ENCODE measurements around the gene SNAP23.
A peak's percentile ranks its signal among the peaks of the same experiment; 100 is the strongest.

The SNAP23 gene

GRCh38 chr15:42465520-42466259 is 29.7 kb upstream of the SNAP23 start:
- peaks cover 4 to 10% of the 10 kb centered on the region in 2 donors for H3K36me3 ChIP-seq (ENCODE audit: control insufficient read depth in 1 of 2, insufficient read depth in 2 of 2, low read length in 2 of 2)
- no peaks in the 10 kb centered on the region for H3K4me1 ChIP-seq (ENCODE audit: control insufficient read depth in 1 of 2, insufficient read depth in 2 of 2, low read length in 2 of 2)
- H3K9me3 ChIP-seq (ENCODE audit: control insufficient read depth in 1 of 2, low read length in 2 of 2): no peaks in the 10 kb centered on the region
- H3K27ac ChIP-seq (ENCODE audit: low read length): no peak overlapping the region
- H3K27me3 ChIP-seq (ENCODE audit: low read depth, low read length): no peaks in the 10 kb centered on the region
- H3K4me3 ChIP-seq (ENCODE audit: low read depth in 1 of 2, low read length in 2 of 2): no peak overlapping the region

- H3K4me3 ChIP-seq (ENCODE audit: low read depth in 1 of 2, low read length in 2 of 2): no peak overlapping the region
- H3K27ac ChIP-seq (ENCODE audit: low read length): no peak overlapping the region
- peaks cover 0 to 4% of the 10 kb centered on the region in 2 donors for H3K36me3 ChIP-seq (ENCODE audit: control insufficient read depth in 1 of 2, insufficient read depth in 2 of 2, low read length in 2 of 2)
- no peaks in the 10 kb centered on the region for H3K9me3 ChIP-seq (ENCODE audit: control insufficient read depth in 1 of 2, low read length in 2 of 2)
- H3K4me1 ChIP-seq (ENCODE audit: control insufficient read depth in 1 of 2, insufficient read depth in 2 of 2, low read length in 2 of 2): no peaks in the 10 kb centered on the region
- no peaks in the 10 kb centered on the region for H3K27me3 ChIP-seq (ENCODE audit: low read depth, low read length)
Measured at GRCh38 chr15:42471002-42471401, 24.4 kb upstream of the SNAP23 start.

GRCh38 chr15:42474827-42475226 is 20.6 kb upstream of the SNAP23 start:
- Histone ChIP-seq H3K36me3 (ENCODE audit: control insufficient read depth in 1 of 2, insufficient read depth in 2 of 2, low read length in 2 of 2) (no peaks in the 10 kb centered on the region), H3K9me3 (ENCODE audit: control insufficient read depth in 1 of 2, low read length in 2 of 2) (no peaks in the 10 kb centered on the region), H3K4me1 (ENCODE audit: control insufficient read depth in 1 of 2, insufficient read depth in 2 of 2, low read length in 2 of 2) (no peaks in the 10 kb centered on the region), H3K27me3 (ENCODE audit: low read depth, low read length) (no peaks in the 10 kb centered on the region), H3K4me3 (ENCODE audit: low read depth in 1 of 2, low read length in 2 of 2) (no peak overlapping the region), H3K27ac (ENCODE audit: low read length) (no peak overlapping the region)

GRCh38 chr15:42482701-42483100 is 12.7 kb upstream of the SNAP23 start:
- H3K4me3 ChIP-seq (ENCODE audit: low read depth in 1 of 2, low read length in 2 of 2): no peak overlapping the region

GRCh38 chr15:42483677-42484076 is 11.8 kb upstream of the SNAP23 start:
- H3K4me1 ChIP-seq (ENCODE audit: control insufficient read depth in 1 of 2, insufficient read depth in 2 of 2, low read length in 2 of 2): peaks cover 0 to 12% of the 10 kb centered on the region in 2 donors
- H3K9me3 ChIP-seq (ENCODE audit: control insufficient read depth in 1 of 2, low read length in 2 of 2): no peaks in the 10 kb centered on the region
- H3K4me3 ChIP-seq (ENCODE audit: low read depth in 1 of 2, low read length in 2 of 2): no peak overlapping the region
- H3K36me3 ChIP-seq (ENCODE audit: control insufficient read depth in 1 of 2, insufficient read depth in 2 of 2, low read length in 2 of 2): no peaks in the 10 kb centered on the region
- no peaks in the 10 kb centered on the region for H3K27me3 ChIP-seq (ENCODE audit: low read depth, low read length)
- H3K27ac ChIP-seq (ENCODE audit: low read length): no peak overlapping the region

More at GRCh38 chr15:42482701-42483100, 12.7 kb upstream of the SNAP23 start:
- Histone ChIP-seq H3K27ac (ENCODE audit: low read length) (no peak overlapping the region), H3K4me1 (ENCODE audit: control insufficient read depth in 1 of 2, insufficient read depth in 2 of 2, low read length in 2 of 2) (peaks cover 0 to 2% of the 10 kb centered on the region in 2 donors), H3K9me3 (ENCODE audit: control insufficient read depth in 1 of 2, low read length in 2 of 2) (no peaks in the 10 kb centered on the region), H3K27me3 (ENCODE audit: low read depth, low read length) (no peaks in the 10 kb centered on the region), H3K36me3 (ENCODE audit: control insufficient read depth in 1 of 2, insufficient read depth in 2 of 2, low read length in 2 of 2) (no peaks in the 10 kb centered on the region)

- Histone ChIP-seq H3K4me3 (ENCODE audit: low read depth in 1 of 2, low read length in 2 of 2) (peak overlapping the region; percentile 85 to 96), H3K36me3 (ENCODE audit: control insufficient read depth in 1 of 2, insufficient read depth in 2 of 2, low read length in 2 of 2) (peaks cover 0 to 3% of the 10 kb centered on the region in 2 donors), H3K27ac (ENCODE audit: low read length) (peak overlapping the region; percentile 98), H3K9me3 (ENCODE audit: control insufficient read depth in 1 of 2, low read length in 2 of 2) (no peaks in the 10 kb centered on the region), H3K4me1 (ENCODE audit: control insufficient read depth in 1 of 2, insufficient read depth in 2 of 2, low read length in 2 of 2) (peaks cover 5 to 35% of the 10 kb centered on the region in 2 donors), H3K27me3 (ENCODE audit: low read depth, low read length) (no peaks in the 10 kb centered on the region)
Measured at GRCh38 chr15:42490291-42490670, 5.2 kb upstream of the SNAP23 start.

GRCh38 chr15:42490671-42491538 is 4.5 kb upstream of the SNAP23 start, which contains the start of gene ZNF106:
Gene ZNF106 (minus strand): TSS chr15:42491141. CDS start chr15:42472289, 18,852 bp downstream.
- peaks cover 5 to 35% of the 10 kb centered on the region in 2 donors for H3K4me1 ChIP-seq (ENCODE audit: control insufficient read depth in 1 of 2, insufficient read depth in 2 of 2, low read length in 2 of 2)
- H3K27ac ChIP-seq (ENCODE audit: low read length): peak within 1 kb of the TSS; percentile 98
- H3K36me3 ChIP-seq (ENCODE audit: control insufficient read depth in 1 of 2, insufficient read depth in 2 of 2, low read length in 2 of 2): peaks cover 0 to 3% of the 10 kb centered on the region in 2 donors
- peak within 1 kb of the TSS; percentile 85 to 96 for H3K4me3 ChIP-seq (ENCODE audit: low read depth in 1 of 2, low read length in 2 of 2)
- H3K9me3 ChIP-seq (ENCODE audit: control insufficient read depth in 1 of 2, low read length in 2 of 2): no peaks in the 10 kb centered on the region
- no peaks in the 10 kb centered on the region for H3K27me3 ChIP-seq (ENCODE audit: low read depth, low read length)

GRCh38 chr15:42491539-42492225 is 3.8 kb upstream of the SNAP23 start:
- Histone ChIP-seq H3K9me3 (ENCODE audit: control insufficient read depth in 1 of 2, low read length in 2 of 2) (no peaks in the 10 kb centered on the region), H3K27ac (ENCODE audit: low read length) (peak overlapping the region; percentile 98)

GRCh38 chr15:42493679-42494078 is 1.8 kb upstream of the SNAP23 start:
- H3K27ac ChIP-seq (ENCODE audit: low read length): peak overlapping the region; percentile 79
- H3K4me1 ChIP-seq (ENCODE audit: control insufficient read depth in 1 of 2, insufficient read depth in 2 of 2, low read length in 2 of 2): peaks cover 5 to 40% of the 10 kb centered on the region in 2 donors

More at GRCh38 chr15:42491539-42492225, 3.8 kb upstream of the SNAP23 start:
- Histone ChIP-seq H3K4me1 (ENCODE audit: control insufficient read depth in 1 of 2, insufficient read depth in 2 of 2, low read length in 2 of 2) (peaks cover 5 to 40% of the 10 kb centered on the region in 2 donors), H3K36me3 (ENCODE audit: control insufficient read depth in 1 of 2, insufficient read depth in 2 of 2, low read length in 2 of 2) (peaks cover 0 to 3% of the 10 kb centered on the region in 2 donors), H3K27me3 (ENCODE audit: low read depth, low read length) (no peaks in the 10 kb centered on the region), H3K4me3 (ENCODE audit: low read depth in 1 of 2, low read length in 2 of 2) (peak overlapping the region; percentile 85 to 96)

GRCh38 chr15:42494998-42495360 is 455 bp upstream of the SNAP23 start:
- peaks cover 5 to 34% of the 10 kb centered on the region in 2 donors for H3K4me1 ChIP-seq (ENCODE audit: control insufficient read depth in 1 of 2, insufficient read depth in 2 of 2, low read length in 2 of 2)

More at GRCh38 chr15:42493679-42494078, 1.8 kb upstream of the SNAP23 start:
- Histone ChIP-seq H3K9me3 (ENCODE audit: control insufficient read depth in 1 of 2, low read length in 2 of 2) (no peaks in the 10 kb centered on the region), H3K4me3 (ENCODE audit: low read depth in 1 of 2, low read length in 2 of 2) (peak overlapping the region in 1 of 2 donors; percentile 3), H3K36me3 (ENCODE audit: control insufficient read depth in 1 of 2, insufficient read depth in 2 of 2, low read length in 2 of 2) (peaks cover 0 to 3% of the 10 kb centered on the region in 2 donors), H3K27me3 (ENCODE audit: low read depth, low read length) (no peaks in the 10 kb centered on the region)

More at GRCh38 chr15:42494998-42495360, 455 bp upstream of the SNAP23 start:
- peak overlapping the region; percentile 99 for H3K27ac ChIP-seq (ENCODE audit: low read length)
- H3K36me3 ChIP-seq (ENCODE audit: control insufficient read depth in 1 of 2, insufficient read depth in 2 of 2, low read length in 2 of 2): peaks cover 0 to 3% of the 10 kb centered on the region in 2 donors
- no peaks in the 10 kb centered on the region for H3K9me3 ChIP-seq (ENCODE audit: control insufficient read depth in 1 of 2, low read length in 2 of 2)
- no peaks in the 10 kb centered on the region for H3K27me3 ChIP-seq (ENCODE audit: low read depth, low read length)
- peak overlapping the region; percentile 73 to 96 for H3K4me3 ChIP-seq (ENCODE audit: low read depth in 1 of 2, low read length in 2 of 2)

Data from muscle layer of duodenum (tissue), 2 donors.